ENCODE measurements around the gene NPLOC4.
A peak's percentile ranks its signal among the peaks of the same experiment; 100 is the strongest.

The NPLOC4 gene

GRCh38 chr17:81568416-81568815 lies 68.5 kb downstream of the NPLOC4 start:
- no peak for DNase-seq (ENCODE audit: low read depth in 4 of 4, low spot score in 1 of 4)

- no peak for DNase-seq (ENCODE audit: low read depth in 4 of 4, low spot score in 1 of 4)
Observed at GRCh38 chr17:81567191-81567590, 69.7 kb downstream of the NPLOC4 start.

GRCh38 chr17:81566461-81567126 lies 70.3 kb downstream of the NPLOC4 start:
- no peak for DNase-seq (ENCODE audit: low read depth in 4 of 4, low spot score in 1 of 4)

- DNase-seq (ENCODE audit: low read depth in 4 of 4, low spot score in 1 of 4): no peak
Observed at GRCh38 chr17:81565231-81565630, 71.7 kb downstream of the NPLOC4 start.

GRCh38 chr17:81564778-81565177 lies 72.1 kb downstream of the NPLOC4 start:
- no peak for DNase-seq (ENCODE audit: low read depth in 4 of 4, low spot score in 1 of 4)

GRCh38 chr17:81563861-81564586 lies 72.9 kb downstream of the NPLOC4 start:
- no peak for DNase-seq (ENCODE audit: low read depth in 4 of 4, low spot score in 1 of 4)

GRCh38 chr17:81561494-81561885 lies 75.4 kb downstream of the NPLOC4 start:
- no peak for DNase-seq (ENCODE audit: low read depth in 4 of 4, low spot score in 1 of 4)

- DNase-seq (ENCODE audit: low read depth in 4 of 4, low spot score in 1 of 4): no peak
Observed at GRCh38 chr17:81558941-81559806, 77.7 kb downstream of the NPLOC4 start.

GRCh38 chr17:81558115-81558468 lies 78.8 kb downstream of the NPLOC4 start:
- DNase-seq (ENCODE audit: low read depth in 4 of 4, low spot score in 1 of 4): no peak

GRCh38 chr17:81557276-81558114 lies 79.4 kb downstream of the NPLOC4 start:
- DNase-seq (ENCODE audit: low read depth in 4 of 4, low spot score in 1 of 4): no peak

GRCh38 chr17:81556863-81557262 lies 80.0 kb downstream of the NPLOC4 start:
- no peak for DNase-seq (ENCODE audit: low read depth in 4 of 4, low spot score in 1 of 4)

- no peak for DNase-seq (ENCODE audit: low read depth in 4 of 4, low spot score in 1 of 4)
Observed at GRCh38 chr17:81556175-81556691, 80.7 kb downstream of the NPLOC4 start.

GRCh38 chr17:81553616-81554181 lies 83.2 kb downstream of the NPLOC4 start:
- DNase-seq (ENCODE audit: low read depth in 4 of 4, low spot score in 1 of 4): no peak

GRCh38 chr17:81553018-81553615 lies 83.8 kb downstream of the NPLOC4 start:
- peak; percentile 49 to 74 (median 64) for DNase-seq (ENCODE audit: low read depth in 4 of 4, low spot score in 1 of 4)

- DNase-seq (ENCODE audit: low read depth in 4 of 4, low spot score in 1 of 4): peak; percentile 54 to 81 (median 63)
Observed at GRCh38 chr17:81552244-81553017, 84.5 kb downstream of the NPLOC4 start, which contains the start of gene FAAP100. Gene FAAP100 (minus strand): TSS chr17:81552353. CDS start chr17:81552330, 23 bp downstream.

GRCh38 chr17:81551458-81552243 lies 85.3 kb downstream of the NPLOC4 start:
- DNase-seq (ENCODE audit: low read depth in 4 of 4, low spot score in 1 of 4): no peak

GRCh38 chr17:81550830-81551457 lies 86.0 kb downstream of the NPLOC4 start:
- no peak for DNase-seq (ENCODE audit: low read depth in 4 of 4, low spot score in 1 of 4)

GRCh38 chr17:81550285-81550684 lies 86.6 kb downstream of the NPLOC4 start:
- no peak for DNase-seq (ENCODE audit: low read depth in 4 of 4, low spot score in 1 of 4)
